OCI-LY1 (cell line): ENCODE data around the gene ARMC9.

ENCODE experiments used
- H2AFZ ChIP-seq: fragments of 200-600 bp; sonication (generic), shearing (Covaris generic); 2 replicates; pipeline ENCODE4 v1.6.0; 2014; ENCODE audit warnings: antibody characterized with exemption, mild to moderate bottlenecking, low read length
- H3F3A ChIP-seq: fragments of 200-600 bp; sonication (generic), shearing (Covaris generic); 2 replicates; pipeline ENCODE4 v1.6.0; 2014; ENCODE audit warnings: mild to moderate bottlenecking, antibody characterized with exemption, low read length, moderate library complexity; ENCODE audit not compliant: insufficient read depth
- H3K27ac ChIP-seq: fragments of 200-600 bp; sonication (generic); 2 replicates; pipeline ENCODE4 v1.5.1; 2014; ENCODE audit warnings: low read length, mixed run types, mild to moderate bottlenecking, low read depth; ENCODE audit not compliant: poor library complexity, severe bottlenecking
- H3K27me3 ChIP-seq: fragments of 200-600 bp; sonication (generic); 2 replicates; pipeline ENCODE4 v1.6.0; 2014; ENCODE audit warnings: antibody characterized with exemption, mild to moderate bottlenecking, low read length, moderate library complexity; ENCODE audit not compliant: insufficient read depth
- H3K36me3 ChIP-seq: fragments of 200-600 bp; sonication (generic); 2 replicates; pipeline ENCODE4 v1.6.1; 2014; ENCODE audit warnings: mild to moderate bottlenecking, antibody characterized with exemption, low read length, moderate library complexity, mixed read lengths; ENCODE audit not compliant: insufficient read depth
- H3K4me1 ChIP-seq: fragments of 200-600 bp; sonication (generic); 2 replicates; pipeline ENCODE4 v1.5.1; 2014; ENCODE audit warnings: mild to moderate bottlenecking, low read length, moderate library complexity; ENCODE audit not compliant: insufficient read depth, severe bottlenecking
- H3K4me2 ChIP-seq: fragments of 200-600 bp; sonication (generic), shearing (Covaris generic); 2 replicates; pipeline ENCODE4 v1.6.1; 2014; ENCODE audit warnings: low read length
- H3K4me3 ChIP-seq: fragments of 200-600 bp; sonication (generic); 2 replicates; pipeline ENCODE4 v1.5.1; 2014; ENCODE audit warnings: low read length, low read depth, mild to moderate bottlenecking, mixed read lengths; ENCODE audit not compliant: poor library complexity, severe bottlenecking
- H3K79me2 ChIP-seq: fragments of 200-600 bp; shearing (Covaris generic); 2 replicates; pipeline ENCODE4 v1.6.1; 2016; ENCODE audit warnings: mixed run types, low read length, mixed read lengths; ENCODE audit not compliant: insufficient read depth
- H3K9ac ChIP-seq: fragments of 200-600 bp; sonication (generic), shearing (Covaris generic); 2 replicates; pipeline ENCODE4 v1.6.1; 2014; ENCODE audit warnings: mild to moderate bottlenecking, low read length, mixed read lengths
- H3K9me2 ChIP-seq: fragments of 200-600 bp; sonication (generic), shearing (Covaris generic); 2 replicates; pipeline ENCODE4 v1.6.1; 2014; ENCODE audit warnings: low read depth, mild to moderate bottlenecking, low read length, mixed read lengths
- H3K9me3 ChIP-seq: fragments of 200-600 bp; shearing (Covaris generic); 2 replicates; pipeline ENCODE4 v1.6.1; 2014; ENCODE audit warnings: low read length, mixed read lengths
- H4K20me1 ChIP-seq: fragments of 200-600 bp; sonication (generic), shearing (Covaris generic); 2 replicates; pipeline ENCODE4 v1.6.0; 2016; ENCODE audit warnings: mild to moderate bottlenecking, low read length; ENCODE audit not compliant: insufficient read depth
- CTCF ChIP-seq: fragments of 200-600 bp; sonication (generic), shearing (Covaris generic); IDR thresholded peaks from 2 replicates; pipeline ENCODE4 v1.5.1; 2017; ENCODE audit warnings: mild to moderate bottlenecking, antibody characterized with exemption, low read length, moderate library complexity, mixed read lengths
- EZH2 ChIP-seq: fragments of 200-600 bp; sonication (generic), shearing (Covaris generic); IDR thresholded peaks from 2 replicates; pipeline ENCODE4 v1.8.0; 2017; ENCODE audit warnings: borderline replicate concordance, mixed run types, mild to moderate bottlenecking, antibody characterized with exemption, low read length, moderate library complexity, mixed read lengths

ARMC9 gene

GRCh38 chr2:231308631-231309428 lies 110.4 kb downstream of the ARMC9 start:
- H3K9me3 ChIP-seq, result no peaks in the 10 kb centered on the region
- no peaks in the 10 kb centered on the region for H3K79me2 ChIP-seq
- no peak overlapping the region for H2AFZ ChIP-seq
- H3K27ac ChIP-seq, result no peak overlapping the region
- peaks cover 3% of the 10 kb centered on the region for H3K4me1 ChIP-seq
- no peak for TF ChIP-seq EZH2
- TF ChIP-seq CTCF, result no peak
- no peaks in the 10 kb centered on the region for H3K36me3 ChIP-seq
- H3K9ac ChIP-seq, result no peak overlapping the region
- no peaks in the 10 kb centered on the region for H3K9me2 ChIP-seq
- no peak overlapping the region for H3K4me2 ChIP-seq
- H3K4me3 ChIP-seq, result no peak overlapping the region
- H3F3A ChIP-seq, result no peaks in the 10 kb centered on the region; the same call in 1 of the 2 replicates
- no peaks in the 10 kb centered on the region for H4K20me1 ChIP-seq
- no peaks in the 10 kb centered on the region for H3K27me3 ChIP-seq

GRCh38 chr2:231312066-231312465 lies 113.6 kb downstream of the ARMC9 start:
- Histone ChIP-seq H3K4me3 (no peak overlapping the region), H3K79me2 (no peaks in the 10 kb centered on the region), H3K27me3 (peaks cover 5% of the 10 kb centered on the region; the same call in 1 of the 2 replicates), H3K9me2 (no peaks in the 10 kb centered on the region), H4K20me1 (no peaks in the 10 kb centered on the region), H3K36me3 (no peaks in the 10 kb centered on the region; the same call in 1 of the 2 replicates), H3K4me2 (no peak overlapping the region), H3K27ac (no peak overlapping the region), H3K9ac (no peak overlapping the region), H3F3A (no peaks in the 10 kb centered on the region), H3K4me1 (peaks cover 6% of the 10 kb centered on the region), H2AFZ (no peak overlapping the region), H3K9me3 (0 out of 2 replicates have a peak, but pooled peaks cover 6% of the 10 kb centered on the region)
- no peak for TF ChIP-seq CTCF
- TF ChIP-seq EZH2, result no peak

DNA sequence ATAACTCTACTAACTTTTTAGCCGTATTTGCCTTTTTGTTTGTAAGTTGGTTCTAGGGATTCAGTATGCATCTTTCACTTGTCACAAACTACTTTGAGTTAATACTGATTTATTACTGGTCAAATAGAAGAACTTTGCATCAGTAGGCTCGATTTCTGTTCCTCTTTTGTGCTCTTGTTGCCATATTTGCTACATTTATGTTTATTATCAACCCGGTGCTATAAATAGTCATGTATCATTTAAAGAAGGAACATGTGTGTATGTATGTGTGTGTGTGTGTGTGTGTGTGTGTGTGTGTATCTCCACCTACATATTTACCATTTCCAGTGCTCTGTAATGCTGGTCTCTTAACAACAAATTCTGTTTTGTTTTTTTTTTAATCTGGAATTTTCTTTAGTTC lies 117.5 kb downstream of the ARMC9 start:
- Histone ChIP-seq H3K9ac (no peak overlapping the region), H3F3A (no peaks in the 10 kb centered on the region), H3K27ac (no peak overlapping the region), H3K4me3 (no peak overlapping the region), H3K9me2 (no peaks in the 10 kb centered on the region), H3K4me1 (peaks cover 6% of the 10 kb centered on the region), H3K4me2 (no peak overlapping the region), H2AFZ (no peak overlapping the region), H3K27me3 (peaks cover 17% of the 10 kb centered on the region; the same call in 1 of the 2 replicates), H3K9me3 (peaks cover 11% of the 10 kb centered on the region; the same call in 1 of the 2 replicates), H4K20me1 (no peaks in the 10 kb centered on the region), H3K79me2 (no peaks in the 10 kb centered on the region), H3K36me3 (no peaks in the 10 kb centered on the region; the same call in 1 of the 2 replicates)
- TF ChIP-seq CTCF (no peak), EZH2 (no peak)
